Hepatocyte (in vitro differentiated cells): ENCODE data around the gene ANKRD13A.

Source experiments
- EZH2 ChIP-seq: fragments of 200-600 bp; sonication (generic); IDR thresholded peaks from 2 replicates; pipeline ENCODE4 v1.6.1; 2016; ENCODE audit warnings: antibody characterized with exemption, mild to moderate bottlenecking, borderline replicate concordance
- EZH2phosphoT487 ChIP-seq: fragments of 200-600 bp; sonication (generic); IDR thresholded peaks from one replicate; pipeline ENCODE4 v1.6.1; 2018; ENCODE audit warnings: antibody characterized with exemption, mild to moderate bottlenecking, low read depth, moderate library complexity; ENCODE audit not compliant: unreplicated experiment, severe bottlenecking
- TF ChIP-seq, protein P1 (sequence below): fragments of 200-600 bp; sonication (generic); IDR thresholded peaks from 2 replicates; pipeline ENCODE4 v1.5.1; 2016; ENCODE audit warnings: antibody characterized with exemption, mild to moderate bottlenecking; ENCODE audit not compliant: poor library complexity

DNA sequence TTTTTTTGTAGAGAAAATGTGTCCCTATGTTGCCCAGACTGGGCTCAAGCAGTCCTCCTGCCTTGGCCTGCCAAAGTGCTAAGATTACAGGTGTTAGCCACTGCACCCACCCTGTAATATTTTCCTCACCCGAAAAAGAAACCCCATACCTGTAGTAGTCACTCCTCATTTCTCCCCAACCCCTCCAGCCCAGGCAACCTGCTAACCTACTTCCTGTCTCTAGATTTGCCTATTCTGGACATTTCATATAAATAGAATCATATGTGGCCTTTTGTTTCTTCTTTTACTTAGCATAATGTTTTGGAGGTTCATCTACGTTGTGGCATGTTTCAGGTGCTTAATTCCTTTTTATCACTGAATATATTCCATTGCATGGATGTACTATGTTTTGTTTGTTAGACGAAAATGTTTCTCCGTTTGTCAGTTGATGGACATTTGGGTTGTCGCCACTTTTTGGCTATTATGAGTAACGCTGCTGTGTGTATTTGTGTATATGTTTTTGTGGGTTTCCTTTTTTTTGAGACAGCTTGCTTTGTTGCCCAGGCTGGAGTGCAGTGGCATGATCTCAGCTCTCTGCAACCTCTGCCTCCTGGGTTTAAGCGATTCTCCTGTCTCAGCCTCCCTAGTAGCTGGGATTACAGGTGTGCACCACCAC, 6.2 kb downstream of the ANKRD13A start:
- TF ChIP-seq, protein P1, sequence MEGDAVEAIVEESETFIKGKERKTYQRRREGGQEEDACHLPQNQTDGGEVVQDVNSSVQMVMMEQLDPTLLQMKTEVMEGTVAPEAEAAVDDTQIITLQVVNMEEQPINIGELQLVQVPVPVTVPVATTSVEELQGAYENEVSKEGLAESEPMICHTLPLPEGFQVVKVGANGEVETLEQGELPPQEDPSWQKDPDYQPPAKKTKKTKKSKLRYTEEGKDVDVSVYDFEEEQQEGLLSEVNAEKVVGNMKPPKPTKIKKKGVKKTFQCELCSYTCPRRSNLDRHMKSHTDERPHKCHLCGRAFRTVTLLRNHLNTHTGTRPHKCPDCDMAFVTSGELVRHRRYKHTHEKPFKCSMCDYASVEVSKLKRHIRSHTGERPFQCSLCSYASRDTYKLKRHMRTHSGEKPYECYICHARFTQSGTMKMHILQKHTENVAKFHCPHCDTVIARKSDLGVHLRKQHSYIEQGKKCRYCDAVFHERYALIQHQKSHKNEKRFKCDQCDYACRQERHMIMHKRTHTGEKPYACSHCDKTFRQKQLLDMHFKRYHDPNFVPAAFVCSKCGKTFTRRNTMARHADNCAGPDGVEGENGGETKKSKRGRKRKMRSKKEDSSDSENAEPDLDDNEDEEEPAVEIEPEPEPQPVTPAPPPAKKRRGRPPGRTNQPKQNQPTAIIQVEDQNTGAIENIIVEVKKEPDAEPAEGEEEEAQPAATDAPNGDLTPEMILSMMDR, result no peak
- TF ChIP-seq EZH2 (no peak), EZH2phosphoT487 (no peak)
